Transverse colon (tissue), 3 donors: ENCODE data around the gene IGFBP7.

Experiments
- CTCF ChIP-seq, 5 experiments: fragments of 200-600 bp in 3 of 5; fragments of 450-650 bp in 2 of 5; sonication (generic) in 3 of 5; IDR thresholded peaks; 1 replicate in 2 of 5; 2 replicates in 3 of 5; pipeline ENCODE4 v1.5.1; 2016 to 2017; ENCODE audit warnings: antibody characterized with exemption in 5 of 5, inconsistent platforms in 3 of 5, mild to moderate bottlenecking in 2 of 5, moderate library complexity in 1 of 5
- EP300 ChIP-seq: sonication (generic); formaldehyde crosslinking; IDR thresholded peaks from one replicate; pipeline ENCODE4 v1.6.1; 2017; ENCODE audit warnings: antibody characterized with exemption, low read depth

DNA sequence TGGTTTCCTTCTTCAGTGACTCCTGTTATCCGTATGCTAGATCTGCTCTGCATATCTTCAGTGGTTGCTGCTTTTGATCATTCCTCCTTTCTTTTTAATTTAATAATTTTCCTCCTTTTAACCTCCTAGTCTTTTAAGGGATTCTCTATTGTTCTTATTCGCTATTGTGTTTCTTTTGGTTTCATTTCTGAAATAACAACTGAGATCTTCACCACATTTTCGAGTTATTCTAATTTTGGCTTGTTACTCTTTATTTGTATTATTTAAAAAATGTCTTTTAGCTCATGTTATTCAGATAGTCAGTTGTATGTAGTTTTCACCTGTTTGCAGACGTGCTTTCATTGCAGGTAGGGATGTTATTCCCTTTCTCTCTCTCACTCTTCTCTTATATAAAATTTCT is 24.9 kb downstream of the IGFBP7 start:
- no peak for TF ChIP-seq CTCF (IDR thresholded peaks at IDR 0.05)
- no peak for TF ChIP-seq EP300
